Right lobe of liver (tissue), 6 donors: ENCODE results near the gene NPW. TPM values are rescaled to one million over a fixed set of nuclear protein-coding genes. Genes with fewer than 3 reads are reported as not detected.
A peak's percentile ranks its signal among the peaks of the same experiment; 100 is the strongest.

Experiments
- ATAC-seq, 4 donors: fragments of 200-7000 bp; cut with Tn5 transposase; one replicate each; pipeline ENCODE4 v1.9.1; 2020; ENCODE audit warnings: mild to moderate bottlenecking in 4 of 4, moderate library complexity in 4 of 4
- DNase-seq, 3 donors: peaks; one replicate each; pipeline ENCODE4 v3.0.0-alpha.2; 2020
- H3K27ac ChIP-seq, 3 donors: fragments of 200-600 bp; one replicate each; pipeline ENCODE4 v1.8.0; 2022
- H3K27me3 ChIP-seq, 2 donors: fragments of 200-600 bp; one replicate each; pipeline ENCODE4 v1.8.0; 2022
- H3K36me3 ChIP-seq, 4 donors: fragments of 200-600 bp; sonication (generic) in 1 of 4; one replicate each; pipeline versions ENCODE4 v1.5.1 to v1.8.0; 2017 to 2022; ENCODE audit warnings: control low read depth in 1 of 4
- H3K4me1 ChIP-seq, 4 donors: fragments of 200-600 bp; sonication (generic) in 1 of 4; one replicate each; pipeline versions ENCODE4 v1.5.1 to v1.8.0; 2017 to 2022; ENCODE audit warnings: control low read depth in 1 of 4
- H3K4me3 ChIP-seq, 3 donors: fragments of 200-600 bp; one replicate each; pipeline ENCODE4 v1.8.0; 2022
- H3K9me3 ChIP-seq, 4 donors: fragments of 200-600 bp; sonication (generic) in 1 of 4; one replicate each; pipeline versions ENCODE4 v1.5.1 to v1.8.0; 2017 to 2022; ENCODE audit warnings: control low read depth in 1 of 4
- CTCF ChIP-seq, 4 donors: fragments of 200-600 bp in 3 of 4; fragments of 450-650 bp in 1 of 4; IDR thresholded peaks; one replicate each; pipeline versions ENCODE4 v1.5.1 to v1.8.0; 2016 to 2022; ENCODE audit warnings: antibody characterized with exemption in 4 of 4, mild to moderate bottlenecking in 2 of 4
- POLR2A ChIP-seq: fragments of 450-650 bp; IDR thresholded peaks from one replicate; pipeline ENCODE4 v1.6.1; 2017; ENCODE audit warnings: antibody characterized with exemption, mild to moderate bottlenecking
- WGBS: methylation state at CpG from one replicate; pipeline ENCODE4 v1.1.6; 2018; ENCODE audit warnings: low coverage, low lambda C conversion rate; ENCODE audit not compliant: insufficient coverage; ENCODE audit errors: missing lambda C conversion rate; 5-methylcytosine and 5-hydroxymethylcytosine counted together
- intact Hi-C, 2 donors: fragments of 100-400 bp; cut with DNase I; formaldehyde crosslinking; loops; one replicate each; pipeline versions ENCODE4 v1.11.2 to v1.14.1; 2022
- total RNA-seq, 6 experiments: library from RNA; depleted of rRNA in 2 of 6; stranded (reverse); fragments of >200 nt in 2 of 6; fragmentation: NEBNext Ultra II Directional in 3 of 6; extraction: Animal tissue kit (Norgen Biotek cat#: 25700) in 3 of 6; gene quantifications; one replicate each; pipeline versions ENCODE4 v1.1.0 to v1.2.4, GENCODE V29; 2016 to 2023
- donor health status: DM: no; HTN: yes; CAD: no.
- donor health status: DM: no; HTN: no; CAD: no.
- donor health status: DM: no; HTN: no; CAD: no.
- donor health status: DM: no; HTN: yes; CAD: no.
- donor health status: DM: no; HTN: yes; CAD: no.

Gene NPW
- total RNA-seq, 6 experiments from 2014 or later, result 2.7 to 12.3 (median 8.2) TPM

GRCh38 chr16:2004795-2005517 is 14.6 kb upstream of the NPW start:
- no peak overlapping the region for H3K4me3 ChIP-seq
- H3K9me3 ChIP-seq, result no peaks in the 10 kb centered on the region
- TF ChIP-seq CTCF (IDR thresholded peaks at IDR 0.05), result no peak
- TF ChIP-seq POLR2A, result no peak
- peaks cover 0 to 31% (median 17%) of the 10 kb centered on the region in 4 donors for H3K4me1 ChIP-seq
- H3K27ac ChIP-seq, result no peak overlapping the region
- H3K36me3 ChIP-seq, result peaks cover 0 to 34% (median 19%) of the 10 kb centered on the region in 4 donors
- H3K27me3 ChIP-seq, result no peaks in the 10 kb centered on the region
- DNase-seq (no peak), ATAC-seq (no peak)
- intact Hi-C loops, result no loop called here
- WGBS, result 57% methylated on average over 6 of the region's 34 CpGs

GRCh38 chr16:2005646-2006045 is 13.9 kb upstream of the NPW start:
- intact Hi-C loops, result no loop called here
- TF ChIP-seq CTCF (IDR thresholded peaks at IDR 0.05) (no peak), POLR2A (no peak)
- Histone ChIP-seq H3K4me3 (no peak overlapping the region), H3K4me1 (peaks cover 0 to 36% (median 17%) of the 10 kb centered on the region in 4 donors), H3K36me3 (peaks cover 0 to 29% (median 16%) of the 10 kb centered on the region in 4 donors), H3K9me3 (no peaks in the 10 kb centered on the region), H3K27me3 (no peaks in the 10 kb centered on the region), H3K27ac (no peak overlapping the region)
- no peak for ATAC-seq
- peak in 1 of 3 donors; percentile 53 for DNase-seq
- WGBS, result 66% methylated on average over 3 of the region's 21 CpGs

GRCh38 chr16:2006317-2006716 is 13.3 kb upstream of the NPW start:
- 60% methylated on average over 1 of the region's 8 CpGs for WGBS
- intact Hi-C loops, result no loop called here
- no peak for ATAC-seq
- Histone ChIP-seq H3K27ac (no peak overlapping the region), H3K4me1 (peaks cover 0 to 36% (median 17%) of the 10 kb centered on the region in 4 donors), H3K36me3 (peaks cover 0 to 22% (median 13%) of the 10 kb centered on the region in 4 donors), H3K4me3 (no peak overlapping the region), H3K9me3 (no peaks in the 10 kb centered on the region), H3K27me3 (no peaks in the 10 kb centered on the region)
- no peak for DNase-seq
- no peak for TF ChIP-seq POLR2A
- TF ChIP-seq CTCF (IDR thresholded peaks at IDR 0.05), result no peak

- Histone ChIP-seq H3K4me3 (no peak overlapping the region), H3K9me3 (no peaks in the 10 kb centered on the region), H3K27ac (no peak overlapping the region), H3K27me3 (no peaks in the 10 kb centered on the region), H3K36me3 (peaks cover 0 to 13% (median 5%) of the 10 kb centered on the region in 4 donors), H3K4me1 (peaks cover 0 to 36% (median 17%) of the 10 kb centered on the region in 4 donors)
- TF ChIP-seq CTCF (IDR thresholded peaks at IDR 0.05) (no peak), POLR2A (no peak)
- WGBS, result 63% methylated on average over 8 of the region's 16 CpGs
- DNase-seq (no peak), ATAC-seq (no peak)
- intact Hi-C loops, result no loop called here
Measured at GRCh38 chr16:2007081-2007836, 12.3 kb upstream of the NPW start.
